Peyer's patch (tissue), 4 donors: ENCODE measurements around the gene SLC39A3.

ENCODE experiments used
- POLR2A ChIP-seq, 2 donors: fragments of 450-650 bp; IDR thresholded peaks; one replicate each; pipeline ENCODE4 v1.5.1; 2017; ENCODE audit warnings: antibody characterized with exemption in 2 of 2, mild to moderate bottlenecking in 2 of 2, moderate library complexity in 2 of 2
- TF ChIP-seq, protein P1 (sequence below), 6 experiments: fragments of 450-650 bp in 4 of 6; fragments of 200-600 bp in 2 of 6; sonication (generic) in 1 of 6; IDR thresholded peaks; one replicate each; pipeline ENCODE4 v1.5.1; 2017 to 2019; ENCODE audit warnings: antibody characterized with exemption in 6 of 6, mild to moderate bottlenecking in 3 of 6, moderate library complexity in 1 of 6

DNA sequence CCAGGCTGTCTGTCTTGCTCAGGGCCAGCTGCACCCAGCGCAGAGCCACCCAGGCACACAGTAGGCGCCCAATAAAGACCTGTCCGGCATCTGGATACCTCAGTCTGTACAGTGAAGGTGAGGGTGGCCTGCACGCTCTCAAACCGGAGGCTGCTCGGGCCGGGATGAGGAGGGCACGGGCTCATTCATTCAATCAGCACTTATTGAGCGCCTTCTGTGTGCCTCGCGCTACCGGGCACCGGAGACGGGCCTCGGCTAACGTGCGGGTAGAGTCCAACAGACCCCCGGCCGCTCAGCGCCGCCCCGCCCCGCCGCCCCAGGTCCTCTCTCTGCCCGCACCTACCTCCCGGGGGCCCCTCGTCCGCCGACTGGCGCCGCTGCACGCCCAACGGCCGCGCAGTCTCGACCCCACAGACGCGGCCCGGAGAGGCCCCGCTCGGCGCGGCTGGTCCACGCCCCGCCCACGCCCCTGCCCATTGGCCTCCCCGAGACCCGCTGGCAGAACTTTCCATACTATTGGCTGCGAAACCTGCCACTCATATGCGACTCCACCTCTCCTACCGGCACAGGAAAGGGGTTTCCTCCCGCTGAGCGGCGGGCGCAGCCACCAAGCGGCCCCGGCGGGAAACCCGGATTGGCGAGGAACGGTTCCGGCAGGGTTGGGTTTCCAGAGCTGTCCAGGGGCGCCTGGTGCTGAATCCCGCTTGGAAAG is at the start of gene SLC39A3:
- peak in 1 of 2 donors; percentile 27 for TF ChIP-seq POLR2A (IDR thresholded peaks at IDR 0.05)
- TF ChIP-seq, protein P1, sequence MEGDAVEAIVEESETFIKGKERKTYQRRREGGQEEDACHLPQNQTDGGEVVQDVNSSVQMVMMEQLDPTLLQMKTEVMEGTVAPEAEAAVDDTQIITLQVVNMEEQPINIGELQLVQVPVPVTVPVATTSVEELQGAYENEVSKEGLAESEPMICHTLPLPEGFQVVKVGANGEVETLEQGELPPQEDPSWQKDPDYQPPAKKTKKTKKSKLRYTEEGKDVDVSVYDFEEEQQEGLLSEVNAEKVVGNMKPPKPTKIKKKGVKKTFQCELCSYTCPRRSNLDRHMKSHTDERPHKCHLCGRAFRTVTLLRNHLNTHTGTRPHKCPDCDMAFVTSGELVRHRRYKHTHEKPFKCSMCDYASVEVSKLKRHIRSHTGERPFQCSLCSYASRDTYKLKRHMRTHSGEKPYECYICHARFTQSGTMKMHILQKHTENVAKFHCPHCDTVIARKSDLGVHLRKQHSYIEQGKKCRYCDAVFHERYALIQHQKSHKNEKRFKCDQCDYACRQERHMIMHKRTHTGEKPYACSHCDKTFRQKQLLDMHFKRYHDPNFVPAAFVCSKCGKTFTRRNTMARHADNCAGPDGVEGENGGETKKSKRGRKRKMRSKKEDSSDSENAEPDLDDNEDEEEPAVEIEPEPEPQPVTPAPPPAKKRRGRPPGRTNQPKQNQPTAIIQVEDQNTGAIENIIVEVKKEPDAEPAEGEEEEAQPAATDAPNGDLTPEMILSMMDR (IDR thresholded peaks at IDR 0.05) = peak in 5 of 6 experiments; percentile 19 to 55 (median 44)
